Activated CD4-positive, alpha-beta T cell treated with anti-CD3 and anti-CD28 coated beads for 4 hours (primary cell): Measurements from ENCODE around the gene VPS37C.

Source experiments
- DNase-seq, 2 donors: peaks; one replicate each; pipeline ENCODE4 v3.0.0-alpha.2; 2020

VPS37C gene

DNA sequence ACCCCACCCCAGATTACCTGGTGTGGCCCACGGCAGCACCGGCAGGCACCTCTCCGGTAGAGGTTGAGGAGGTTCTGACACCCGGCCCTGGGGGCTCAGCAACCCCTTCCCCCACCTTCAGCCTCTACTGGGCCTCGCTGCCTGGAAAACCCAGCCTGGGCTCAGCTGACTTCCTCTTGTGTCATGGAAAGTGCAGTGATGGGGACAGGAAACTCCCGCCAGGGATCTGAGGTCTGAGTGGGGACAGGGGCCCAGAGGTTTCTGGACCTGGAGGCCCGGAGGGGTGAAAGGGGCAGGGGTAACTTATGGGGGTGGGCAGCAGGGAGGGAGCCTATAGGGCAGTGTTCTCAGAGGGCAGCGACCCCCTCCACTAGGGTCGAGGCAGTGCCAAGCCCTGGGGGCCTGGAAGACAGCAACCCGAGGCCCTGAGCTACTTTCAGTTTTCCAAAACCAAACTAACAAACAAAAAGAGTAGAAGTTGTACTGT is 68.9 kb downstream of the VPS37C start:
- DNase-seq, result peak; percentile 62 to 64

DNA sequence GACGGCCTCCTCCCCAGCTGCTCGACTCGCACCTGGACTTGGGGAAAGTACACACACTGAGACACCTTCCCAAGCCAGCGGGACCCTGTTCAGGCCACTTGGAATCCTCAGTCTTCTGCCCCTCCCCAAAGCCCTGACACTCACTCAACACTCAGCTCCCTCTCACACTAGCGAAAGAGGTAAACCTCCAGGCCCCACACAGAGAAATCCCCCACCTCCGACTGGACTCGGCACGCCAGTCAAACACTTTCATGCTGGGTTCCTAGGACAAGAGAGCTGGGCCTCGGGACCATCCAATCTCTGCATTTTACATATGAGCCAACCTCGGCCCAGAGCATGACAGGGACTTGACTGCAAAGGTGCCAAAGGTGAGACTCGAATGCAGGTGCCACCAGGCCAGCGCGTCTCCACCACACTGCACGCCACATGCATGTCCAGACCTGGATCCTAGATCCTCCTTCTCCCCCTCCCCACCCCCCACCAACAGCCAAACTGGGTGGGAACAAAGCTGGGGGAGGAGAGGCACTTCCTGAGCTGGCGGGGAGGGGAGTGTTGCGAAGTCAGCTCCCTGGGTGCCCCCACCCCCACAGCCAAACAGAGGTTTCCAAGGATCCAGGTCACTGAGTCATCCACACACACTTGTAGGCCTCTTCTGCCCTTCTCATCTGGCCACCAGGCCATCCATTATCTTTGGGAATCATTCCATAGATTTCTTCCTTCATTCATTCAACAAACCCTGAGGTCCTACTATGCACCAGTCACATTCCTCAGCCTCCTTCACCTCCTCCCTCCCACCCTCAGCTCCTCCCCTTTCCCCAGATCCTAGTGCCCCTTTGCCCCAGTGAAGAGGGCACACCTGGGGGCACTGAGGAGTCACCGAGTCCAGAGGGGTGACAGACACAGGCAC is 69.6 kb downstream of the VPS37C start:
- peak; percentile 47 to 50 for DNase-seq

DNA sequence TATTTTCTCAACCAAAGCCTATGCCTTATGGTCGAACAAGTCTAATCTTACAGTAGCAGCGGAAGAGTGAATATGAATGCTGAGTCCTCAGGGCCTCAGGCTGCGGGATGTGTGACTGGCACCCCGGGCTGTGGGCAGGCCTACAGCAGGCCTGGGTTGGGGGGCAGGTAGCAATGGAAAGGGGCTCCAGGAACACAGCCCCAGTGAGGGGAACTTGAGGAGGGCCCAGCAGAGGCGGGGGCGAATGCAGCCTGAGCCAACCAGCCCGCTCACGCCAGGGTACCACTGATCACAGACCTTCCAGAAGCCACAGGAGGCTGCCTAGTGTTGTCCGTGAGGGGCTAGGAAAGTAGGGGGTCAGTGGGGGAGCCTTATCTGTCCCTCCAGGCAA is 70.2 kb downstream of the VPS37C start:
- no peak for DNase-seq

DNA sequence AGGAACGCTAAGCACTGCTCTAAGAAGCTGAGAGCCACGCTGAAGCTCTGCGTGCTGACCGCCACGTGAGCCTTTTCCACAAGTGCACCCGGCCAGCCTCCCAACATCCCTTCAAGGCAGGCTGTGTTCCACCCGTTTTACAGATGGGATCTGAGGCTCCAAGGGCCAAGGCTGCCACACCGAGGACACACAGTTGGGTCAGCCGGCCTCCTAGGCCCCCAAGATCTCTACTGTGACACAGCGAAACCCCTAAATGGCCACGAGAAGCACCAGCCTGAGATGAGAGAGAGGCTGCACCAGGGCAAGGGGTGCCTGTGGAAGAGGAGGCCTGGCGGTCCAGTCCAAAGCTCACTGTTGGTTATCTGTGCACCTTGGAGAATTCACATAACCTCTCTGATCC is 70.7 kb downstream of the VPS37C start:
- DNase-seq, result no peak

DNA sequence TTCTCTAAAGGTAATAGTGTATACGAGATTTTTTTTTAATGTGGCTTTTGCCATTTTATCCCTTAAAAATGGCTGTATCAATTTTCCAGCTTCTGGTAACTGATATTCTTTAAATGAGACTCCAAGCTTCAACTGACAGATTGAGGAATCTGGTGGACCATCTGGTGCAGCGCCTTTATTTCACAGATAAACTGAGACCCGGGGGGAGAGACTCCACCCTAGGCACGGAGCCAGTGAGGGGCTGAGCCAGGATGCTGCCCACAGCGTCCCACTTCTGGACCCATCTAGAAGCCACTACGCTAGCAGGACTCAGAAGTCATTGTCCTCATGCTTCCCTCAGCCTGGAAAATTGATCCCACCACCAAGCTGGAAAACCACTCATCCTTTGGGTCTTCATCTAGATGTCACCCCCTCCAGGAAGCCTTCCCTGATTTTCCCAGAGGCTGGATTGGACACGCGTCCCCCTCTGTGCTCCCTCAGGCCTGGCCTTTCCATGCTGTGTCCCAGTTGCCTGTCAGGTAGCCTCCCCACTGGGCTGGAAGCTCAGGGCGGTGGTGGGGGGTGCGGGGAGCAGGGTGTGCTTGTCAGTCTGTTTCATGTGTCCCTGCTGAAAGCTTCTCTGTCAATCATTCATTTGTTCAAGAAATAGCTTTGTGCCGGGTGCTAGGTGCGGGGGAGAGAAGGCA is 71.3 kb downstream of the VPS37C start:
- DNase-seq, result no peak

DNA sequence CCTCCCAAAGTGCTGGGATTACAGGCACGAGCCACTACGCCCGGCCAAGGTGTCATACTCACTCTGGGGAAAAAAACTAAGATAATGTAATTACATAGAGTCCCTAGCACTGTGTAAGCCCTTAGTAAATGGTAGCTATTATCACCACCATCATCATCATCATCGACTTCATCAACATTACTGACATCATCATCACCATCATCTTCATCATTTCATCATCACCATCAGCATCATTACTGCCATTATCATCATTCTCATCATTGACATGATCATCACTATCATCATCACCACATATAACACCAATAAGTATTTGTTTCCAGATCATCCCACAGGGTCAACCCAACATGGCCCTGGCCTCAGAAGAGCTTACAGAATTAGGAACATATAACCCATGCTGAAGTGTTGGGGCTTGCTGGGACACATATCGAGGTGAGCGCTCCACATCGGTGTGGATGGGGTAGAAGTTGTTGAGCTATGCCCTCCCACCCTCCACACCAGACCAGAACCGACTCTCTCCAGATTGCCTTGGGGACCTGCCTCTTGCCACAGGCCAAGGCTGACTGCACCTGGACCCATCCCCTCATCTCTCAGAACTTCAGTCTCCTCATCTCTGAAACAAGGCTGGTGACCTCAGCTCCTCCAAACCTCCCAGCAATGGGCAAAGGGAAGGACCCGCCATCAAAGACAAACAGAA is 73.7 kb downstream of the VPS37C start:
- no peak for DNase-seq

DNA sequence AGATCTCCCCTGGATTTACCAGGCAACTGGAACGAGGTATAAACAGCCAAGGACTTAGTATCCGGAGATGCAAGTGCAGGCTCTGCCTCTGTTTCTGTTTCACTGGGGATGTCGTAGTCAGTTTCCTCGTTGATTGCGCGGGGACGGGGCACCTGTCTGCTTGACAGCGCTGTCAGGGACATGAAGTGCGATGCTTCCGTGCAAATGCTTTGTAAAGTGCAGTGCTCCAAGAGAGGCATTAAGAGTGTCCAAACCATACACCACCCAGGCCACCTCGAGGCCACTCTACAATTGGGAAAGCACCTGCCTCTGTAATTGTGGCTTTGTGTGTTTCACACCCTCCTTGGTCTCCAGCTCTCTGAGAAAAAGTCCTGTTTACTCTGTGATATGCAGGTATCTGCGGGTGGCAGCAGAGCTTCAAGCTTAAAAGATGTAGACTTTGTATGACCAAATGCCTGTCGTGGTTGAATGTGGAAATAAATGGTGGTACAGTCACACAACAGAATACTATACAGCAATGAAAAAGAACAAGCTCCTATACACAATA is 77.6 kb downstream of the VPS37C start:
- peak; percentile 49 to 54 for DNase-seq

DNA sequence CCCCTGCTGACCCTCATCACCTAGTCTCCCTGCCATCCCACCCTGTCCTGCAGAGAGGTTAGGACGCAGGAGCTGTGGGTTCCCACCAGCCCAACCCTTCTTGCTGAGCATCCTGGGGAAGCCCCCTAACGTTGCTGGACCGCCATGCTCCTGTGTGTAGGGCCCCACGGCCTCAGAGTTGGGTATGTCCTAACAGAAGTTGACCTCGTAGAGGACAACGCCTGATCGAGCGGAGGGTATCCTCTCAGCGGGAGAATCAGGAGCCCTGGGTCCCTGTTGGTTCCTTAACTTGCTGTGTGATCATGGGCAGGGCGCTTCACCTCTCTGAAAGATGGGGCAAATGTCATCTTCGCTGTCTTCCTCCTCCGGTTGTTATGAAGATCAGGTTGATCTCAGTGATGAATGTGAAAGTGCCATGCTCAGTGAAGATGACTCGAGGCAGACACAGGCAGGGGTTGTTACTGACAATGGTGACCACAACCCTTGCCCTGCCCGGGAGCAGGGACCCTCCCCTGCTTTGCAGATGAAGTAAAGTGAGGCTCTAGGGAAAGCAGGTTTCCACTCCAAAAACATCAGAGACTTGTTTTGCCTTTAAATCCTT is 78.2 kb downstream of the VPS37C start:
- peak; percentile 38 to 40 for DNase-seq

DNA sequence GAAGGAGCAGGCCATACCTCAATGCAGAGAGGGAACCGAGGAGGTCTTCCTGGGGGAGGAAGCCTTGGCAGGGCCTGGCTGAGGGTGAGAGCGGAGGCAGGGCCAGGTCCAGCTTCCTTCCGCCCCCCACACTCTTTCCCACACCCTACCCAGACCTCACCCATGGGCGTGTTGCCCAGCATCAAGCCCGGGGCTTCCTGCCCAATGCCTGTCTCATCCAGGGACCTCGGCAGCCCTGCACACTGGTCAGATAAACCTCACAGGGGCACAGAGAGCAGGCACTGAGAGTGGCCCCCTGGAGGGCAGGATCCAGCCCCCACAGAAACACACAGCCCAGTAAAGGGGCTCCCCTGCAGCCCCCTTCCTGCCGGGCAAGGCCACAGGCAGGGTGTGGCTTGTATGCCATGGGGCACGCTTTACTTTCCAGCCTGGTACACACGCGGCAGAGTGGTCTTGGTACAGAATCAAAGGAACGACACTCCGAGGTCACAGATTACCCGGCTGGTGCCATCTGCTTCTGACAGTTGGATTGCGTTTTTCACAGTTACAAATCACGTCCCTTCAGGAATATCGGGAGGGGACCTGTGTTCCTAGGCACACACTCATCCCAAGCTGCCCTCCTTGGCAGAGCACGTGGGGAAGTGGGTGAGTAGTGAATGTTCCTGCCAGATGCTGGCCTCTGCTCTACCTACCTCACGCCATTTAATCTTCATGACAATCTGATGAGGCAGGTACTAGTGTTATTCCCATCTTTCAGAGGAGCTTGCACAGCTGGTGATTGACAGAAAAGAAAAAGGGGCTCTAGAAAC is 79.0 kb downstream of the VPS37C start:
- DNase-seq, result no peak

DNA sequence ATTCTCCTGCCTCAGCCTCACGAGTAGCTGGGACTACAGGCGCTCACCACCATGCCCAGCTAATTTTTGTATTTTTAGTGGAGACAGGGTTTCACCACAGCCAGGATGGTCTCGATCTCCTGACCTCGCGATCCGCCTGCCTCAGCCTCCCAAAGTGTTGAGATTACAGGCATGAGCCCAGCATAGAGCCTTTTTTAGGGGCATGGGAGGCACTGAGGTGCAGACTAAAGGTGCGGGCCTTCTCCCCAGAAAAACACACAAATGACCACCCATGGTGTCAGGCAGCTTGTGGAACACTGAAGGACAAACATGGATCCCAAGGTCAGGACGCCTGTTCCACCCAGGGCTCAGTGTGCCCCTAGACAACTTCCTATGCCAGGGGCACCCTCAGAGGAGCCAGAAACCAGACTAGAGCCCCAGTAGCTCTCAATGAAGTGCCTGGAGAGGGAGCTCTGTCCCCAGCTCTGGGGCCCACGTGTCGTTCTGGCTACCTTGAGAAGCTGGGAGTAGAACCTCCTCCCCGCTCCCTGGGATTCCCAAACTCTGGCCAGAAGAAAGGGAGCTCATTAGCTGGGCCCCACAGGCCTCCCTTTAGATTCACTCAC is 80.1 kb downstream of the VPS37C start:
- DNase-seq, result no peak

DNA sequence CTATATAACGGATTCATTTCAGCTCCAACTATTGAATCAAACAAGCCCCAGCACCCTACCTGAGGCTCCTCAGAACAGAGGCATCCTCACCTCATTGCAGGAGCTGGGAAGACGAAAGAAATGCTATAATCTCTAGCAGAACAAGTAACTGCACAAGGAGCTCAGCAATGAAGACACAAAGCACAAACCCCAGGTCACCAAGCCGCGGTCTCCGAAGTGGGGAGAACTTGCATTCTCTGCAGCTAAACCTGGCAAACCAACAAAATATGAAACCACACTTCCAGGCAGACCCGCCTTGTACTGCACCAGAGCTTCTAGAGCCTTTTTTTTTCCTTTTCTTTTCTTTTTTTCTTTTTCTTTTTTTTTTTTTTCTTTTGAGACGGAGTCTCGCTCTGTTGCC is 80.7 kb downstream of the VPS37C start:
- no peak for DNase-seq
